Lower leg skin (tissue), 3 donors: ENCODE data around the gene RAD17.

Source experiments
- CTCF ChIP-seq, 3 donors: fragments of 450-650 bp; IDR thresholded peaks; one replicate each; pipeline ENCODE4 v1.5.1; 2016; ENCODE audit warnings: antibody characterized with exemption in 3 of 3, mild to moderate bottlenecking in 3 of 3, moderate library complexity in 2 of 3
- POLR2A ChIP-seq, 2 donors: fragments of 450-650 bp; IDR thresholded peaks; one replicate each; pipeline ENCODE4 v1.6.1; 2016 to 2017; ENCODE audit warnings: antibody characterized with exemption in 2 of 2, mild to moderate bottlenecking in 1 of 2, moderate library complexity in 1 of 2

DNA sequence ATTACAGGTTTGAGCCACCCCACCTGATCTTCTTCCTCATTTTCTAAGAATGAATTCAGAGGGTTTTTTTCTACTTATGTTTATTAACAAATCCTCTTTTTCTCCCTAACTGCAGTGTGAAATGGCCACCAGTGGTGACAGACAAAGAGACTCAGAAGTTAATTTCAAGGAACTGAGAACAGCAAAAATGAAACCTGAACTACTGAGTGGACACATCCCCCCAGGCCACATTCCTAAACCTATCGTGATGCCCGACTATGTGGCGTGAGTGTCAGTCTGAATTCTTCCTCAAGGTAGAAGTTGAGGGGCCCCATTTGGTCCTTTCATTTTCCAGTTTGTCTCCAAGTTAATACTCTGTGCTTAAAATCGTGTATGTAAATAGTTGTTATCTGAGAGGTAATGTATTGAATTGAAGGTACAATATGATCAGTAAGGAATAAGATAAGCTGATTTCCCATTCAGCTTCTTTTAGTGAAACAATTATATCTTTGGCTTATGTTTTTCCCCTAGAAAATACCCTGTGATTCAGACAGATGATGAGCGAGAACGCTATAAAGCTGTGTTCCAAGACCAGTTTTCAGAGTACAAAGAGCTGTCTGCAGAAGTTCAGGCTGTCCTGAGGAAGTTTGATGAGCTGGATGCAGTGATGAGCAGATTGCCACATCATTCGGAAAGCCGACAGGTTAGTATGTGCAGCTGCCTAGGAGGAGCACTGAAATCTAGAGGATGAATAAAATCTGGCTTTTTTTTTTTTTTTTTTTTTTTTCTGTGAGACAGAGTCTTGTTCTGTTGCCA lies 63.0 kb downstream of the RAD17 start:
- no peak for TF ChIP-seq POLR2A (IDR thresholded peaks at IDR 0.05)
- TF ChIP-seq CTCF (IDR thresholded peaks at IDR 0.05) = no peak
